Measurements from ENCODE around the gene CORO1C. TPM values are rescaled to one million over a fixed set of nuclear protein-coding genes. Genes with fewer than 3 reads are reported as not detected.

CORO1C gene
- total and polyA plus RNA-seq, 9 of the 15 experiments (the other 6 are each of a cell fraction or from before 2014, with no cell fraction given), result 55.2 to 280 (median 150) TPM

DNA sequence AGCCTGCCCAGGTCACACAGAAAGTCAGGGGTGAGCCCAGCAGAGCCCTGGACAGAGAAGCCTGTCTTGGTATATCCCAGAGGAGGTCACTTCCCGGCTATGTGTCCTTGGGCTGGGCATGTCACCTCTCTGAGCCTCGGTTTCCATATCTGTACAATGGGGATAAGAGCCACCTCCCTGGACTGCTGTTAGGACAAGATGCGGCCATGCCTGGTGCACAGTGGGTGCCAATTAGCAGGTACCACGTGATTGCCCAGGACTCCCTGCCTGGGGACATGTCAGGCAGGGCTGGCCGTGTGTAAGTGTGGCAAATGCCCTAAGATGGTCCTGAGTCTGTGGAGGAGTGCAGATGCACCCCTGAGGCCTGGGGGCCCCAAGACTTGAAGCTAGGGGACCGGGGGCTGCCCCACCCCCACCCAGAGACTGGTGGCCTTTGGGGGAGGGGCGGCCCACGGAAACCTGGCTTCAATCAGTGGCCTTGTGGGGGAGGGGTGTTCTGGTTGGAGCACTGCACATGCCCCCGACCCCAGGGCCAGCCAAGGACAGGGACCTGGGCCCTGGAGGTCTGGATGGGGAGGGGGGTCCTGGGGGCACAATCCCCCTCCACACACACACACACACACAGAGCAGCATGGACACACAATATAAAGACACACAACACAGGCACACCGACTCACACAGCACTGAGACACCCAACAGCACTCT is 134.3 kb downstream of the CORO1C start:
- ATAC-seq, result no peak
- CTCF ChIA-PET (ENCODE audit: low intra/inter-chr PET ratio), result no interaction called here
- DNase-seq (ENCODE audit: extremely low read depth in 1 of 4, low spot score in 3 of 4), result no peak
- Histone ChIP-seq H3K4me2 (ENCODE audit: insufficient read depth, low read length) (no peak overlapping the region), H2AFZ (ENCODE audit: low read depth, low read length) (no peak overlapping the region), H3K9me3 (replicated peaks; ENCODE audit: control insufficient read depth, insufficient read depth, low read depth, low read length) (no peaks in the 10 kb centered on the region), H3K27ac (ENCODE audit: extremely low read depth, low read depth, low read length) (no peak overlapping the region), H3K4me1 (replicated peaks in 1 of 2; ENCODE audit: control insufficient read depth in 2 of 2, insufficient read depth in 2 of 2, low read length in 2 of 2) (peaks cover 0 to 21% of the 10 kb centered on the region in 2 experiments; a peak in 3 of 5 replicates), H4K20me1 (replicated peaks; ENCODE audit: control insufficient read depth, insufficient read depth, low read length) (peaks cover 6% of the 10 kb centered on the region; the same call in 1 of the 2 replicates), H3K79me2 (ENCODE audit: control insufficient read depth, insufficient read depth, low read length) (no peaks in the 10 kb centered on the region), H3K4me3 (no peak overlapping the region), H3K36me3 (ENCODE audit: control insufficient read depth, insufficient read depth, low read length) (no peaks in the 10 kb centered on the region), H3K9ac (ENCODE audit: insufficient read depth in 1 of 2, low read depth in 2 of 2, low read length in 2 of 2) (peak overlapping the region in 1 of 2 experiments; percentile 21; a peak in 2 of 4 replicates), H3K27me3 (ENCODE audit: control insufficient read depth in 2 of 2, insufficient read depth in 2 of 2, low read length in 2 of 2) (no peaks in the 10 kb centered on the region), H3K9me1 (ENCODE audit: control insufficient read depth, insufficient read depth, low read length) (peaks cover 6% of the 10 kb centered on the region)
- no peak for FAIRE-seq
- intact Hi-C loops (cut with micrococcal nuclease), result no loop called here
- 23% methylated on average over 8 of the region's 10 CpGs for WGBS (ENCODE audit: insufficient coverage, low coverage, missing lambda C conversion rate)
- no TSS peak for BruUV-seq (replicated peaks)
- in situ Hi-C loops (cut with MboI), result no loop called here
- POLR2A ChIA-PET, result no interaction called here
- TF ChIP-seq BMI1 (IDR thresholded peaks at IDR 0.05; ENCODE audit: low read length) (no peak), PHF20 (IDR thresholded peaks at IDR 0.05; ENCODE audit: partially characterized antibody) (no peak), ARID1B (IDR thresholded peaks at IDR 0.05) (no peak), BCOR (IDR thresholded peaks at IDR 0.05) (peak; percentile 26; the same call in 1 of the 2 replicates), HIVEP1 (CRISPR knock-in tag; IDR thresholded peaks at IDR 0.05) (no peak), ZNF165 (CRISPR knock-in tag; IDR thresholded peaks at IDR 0.05; ENCODE audit: borderline replicate concordance) (no peak), COPS2 (conservative IDR thresholded peaks at IDR 0.05) (no peak), ESRRB (CRISPR knock-in tag; IDR thresholded peaks at IDR 0.05; ENCODE audit: borderline replicate concordance) (no peak), RBM25 (IDR thresholded peaks at IDR 0.05; ENCODE audit: low read depth, low read length, severe bottlenecking) (peak; percentile 75), ZNF354B (CRISPR knock-in tag; IDR thresholded peaks at IDR 0.05) (no peak), NR2F6 (CRISPR knock-in tag; IDR thresholded peaks at IDR 0.05) (no peak), TGIF2 (CRISPR knock-in tag; IDR thresholded peaks at IDR 0.05) (no peak), ERF (CRISPR knock-in tag; IDR thresholded peaks at IDR 0.05) (no peak), MEF2A (IDR thresholded peaks at IDR 0.05; ENCODE audit: control insufficient read depth, low read depth, low read length) (no peak), ESRRA (IDR thresholded peaks at IDR 0.05; ENCODE audit: borderline replicate concordance, low read depth) (peak; percentile 63; the same call in 1 of the 2 replicates)
- TF ChIP-seq, protein P1, sequence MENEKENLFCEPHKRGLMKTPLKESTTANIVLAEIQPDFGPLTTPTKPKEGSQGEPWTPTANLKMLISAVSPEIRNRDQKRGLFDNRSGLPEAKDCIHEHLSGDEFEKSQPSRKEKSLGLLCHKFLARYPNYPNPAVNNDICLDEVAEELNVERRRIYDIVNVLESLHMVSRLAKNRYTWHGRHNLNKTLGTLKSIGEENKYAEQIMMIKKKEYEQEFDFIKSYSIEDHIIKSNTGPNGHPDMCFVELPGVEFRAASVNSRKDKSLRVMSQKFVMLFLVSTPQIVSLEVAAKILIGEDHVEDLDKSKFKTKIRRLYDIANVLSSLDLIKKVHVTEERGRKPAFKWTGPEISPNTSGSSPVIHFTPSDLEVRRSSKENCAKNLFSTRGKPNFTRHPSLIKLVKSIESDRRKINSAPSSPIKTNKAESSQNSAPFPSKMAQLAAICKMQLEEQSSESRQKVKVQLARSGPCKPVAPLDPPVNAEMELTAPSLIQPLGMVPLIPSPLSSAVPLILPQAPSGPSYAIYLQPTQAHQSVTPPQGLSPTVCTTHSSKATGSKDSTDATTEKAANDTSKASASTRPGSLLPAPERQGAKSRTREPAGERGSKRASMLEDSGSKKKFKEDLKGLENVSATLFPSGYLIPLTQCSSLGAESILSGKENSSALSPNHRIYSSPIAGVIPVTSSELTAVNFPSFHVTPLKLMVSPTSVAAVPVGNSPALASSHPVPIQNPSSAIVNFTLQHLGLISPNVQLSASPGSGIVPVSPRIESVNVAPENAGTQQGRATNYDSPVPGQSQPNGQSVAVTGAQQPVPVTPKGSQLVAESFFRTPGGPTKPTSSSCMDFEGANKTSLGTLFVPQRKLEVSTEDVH (IDR thresholded peaks at IDR 0.05; ENCODE audit: low read depth, partially characterized antibody), result no peak
- TF ChIP-seq, protein P2, sequence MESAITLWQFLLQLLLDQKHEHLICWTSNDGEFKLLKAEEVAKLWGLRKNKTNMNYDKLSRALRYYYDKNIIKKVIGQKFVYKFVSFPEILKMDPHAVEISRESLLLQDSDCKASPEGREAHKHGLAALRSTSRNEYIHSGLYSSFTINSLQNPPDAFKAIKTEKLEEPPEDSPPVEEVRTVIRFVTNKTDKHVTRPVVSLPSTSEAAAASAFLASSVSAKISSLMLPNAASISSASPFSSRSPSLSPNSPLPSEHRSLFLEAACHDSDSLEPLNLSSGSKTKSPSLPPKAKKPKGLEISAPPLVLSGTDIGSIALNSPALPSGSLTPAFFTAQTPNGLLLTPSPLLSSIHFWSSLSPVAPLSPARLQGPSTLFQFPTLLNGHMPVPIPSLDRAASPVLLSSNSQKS (CRISPR knock-in tag; IDR thresholded peaks at IDR 0.05), result no peak
- TF ChIP-seq, protein P3, sequence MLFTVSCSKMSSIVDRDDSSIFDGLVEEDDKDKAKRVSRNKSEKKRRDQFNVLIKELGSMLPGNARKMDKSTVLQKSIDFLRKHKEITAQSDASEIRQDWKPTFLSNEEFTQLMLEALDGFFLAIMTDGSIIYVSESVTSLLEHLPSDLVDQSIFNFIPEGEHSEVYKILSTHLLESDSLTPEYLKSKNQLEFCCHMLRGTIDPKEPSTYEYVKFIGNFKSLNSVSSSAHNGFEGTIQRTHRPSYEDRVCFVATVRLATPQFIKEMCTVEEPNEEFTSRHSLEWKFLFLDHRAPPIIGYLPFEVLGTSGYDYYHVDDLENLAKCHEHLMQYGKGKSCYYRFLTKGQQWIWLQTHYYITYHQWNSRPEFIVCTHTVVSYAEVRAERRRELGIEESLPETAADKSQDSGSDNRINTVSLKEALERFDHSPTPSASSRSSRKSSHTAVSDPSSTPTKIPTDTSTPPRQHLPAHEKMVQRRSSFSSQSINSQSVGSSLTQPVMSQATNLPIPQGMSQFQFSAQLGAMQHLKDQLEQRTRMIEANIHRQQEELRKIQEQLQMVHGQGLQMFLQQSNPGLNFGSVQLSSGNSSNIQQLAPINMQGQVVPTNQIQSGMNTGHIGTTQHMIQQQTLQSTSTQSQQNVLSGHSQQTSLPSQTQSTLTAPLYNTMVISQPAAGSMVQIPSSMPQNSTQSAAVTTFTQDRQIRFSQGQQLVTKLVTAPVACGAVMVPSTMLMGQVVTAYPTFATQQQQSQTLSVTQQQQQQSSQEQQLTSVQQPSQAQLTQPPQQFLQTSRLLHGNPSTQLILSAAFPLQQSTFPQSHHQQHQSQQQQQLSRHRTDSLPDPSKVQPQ (CRISPR knock-in tag; IDR thresholded peaks at IDR 0.05; ENCODE audit: borderline replicate concordance), result no peak
